ENCODE results near the gene KRTAP4-11. TPM values are rescaled to one million over a fixed set of nuclear protein-coding genes. Genes with fewer than 3 reads are reported as not detected.
"Not testable (repeated sequence)": the region's sequence is repeated elsewhere in the genome, so short reads cannot be mapped to it uniquely, and the experiment has no call there.

The KRTAP4-11 gene
- total RNA-seq, 1 donor from 2014 or later = not detected

DNA sequence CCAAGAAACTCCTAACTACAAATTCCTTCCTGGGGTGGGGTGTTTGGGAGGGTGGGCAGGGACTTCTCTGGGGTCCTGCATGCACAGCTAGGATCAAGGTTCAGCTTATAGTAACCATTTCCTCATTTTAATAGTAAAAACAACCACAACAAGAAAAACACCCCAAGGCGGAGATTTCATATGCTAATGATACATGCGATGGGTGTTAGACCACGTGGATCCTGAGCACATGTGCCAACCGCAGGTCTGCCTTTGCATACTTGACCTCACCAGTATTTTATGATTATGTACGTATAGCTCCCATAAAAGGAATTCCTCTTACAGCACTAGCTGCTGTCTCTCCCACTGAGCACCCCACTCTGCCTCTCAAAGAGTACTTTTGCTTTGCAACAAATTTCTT, 1.9 kb downstream of the KRTAP4-11 start:
- TF ChIP-seq, protein P1, sequence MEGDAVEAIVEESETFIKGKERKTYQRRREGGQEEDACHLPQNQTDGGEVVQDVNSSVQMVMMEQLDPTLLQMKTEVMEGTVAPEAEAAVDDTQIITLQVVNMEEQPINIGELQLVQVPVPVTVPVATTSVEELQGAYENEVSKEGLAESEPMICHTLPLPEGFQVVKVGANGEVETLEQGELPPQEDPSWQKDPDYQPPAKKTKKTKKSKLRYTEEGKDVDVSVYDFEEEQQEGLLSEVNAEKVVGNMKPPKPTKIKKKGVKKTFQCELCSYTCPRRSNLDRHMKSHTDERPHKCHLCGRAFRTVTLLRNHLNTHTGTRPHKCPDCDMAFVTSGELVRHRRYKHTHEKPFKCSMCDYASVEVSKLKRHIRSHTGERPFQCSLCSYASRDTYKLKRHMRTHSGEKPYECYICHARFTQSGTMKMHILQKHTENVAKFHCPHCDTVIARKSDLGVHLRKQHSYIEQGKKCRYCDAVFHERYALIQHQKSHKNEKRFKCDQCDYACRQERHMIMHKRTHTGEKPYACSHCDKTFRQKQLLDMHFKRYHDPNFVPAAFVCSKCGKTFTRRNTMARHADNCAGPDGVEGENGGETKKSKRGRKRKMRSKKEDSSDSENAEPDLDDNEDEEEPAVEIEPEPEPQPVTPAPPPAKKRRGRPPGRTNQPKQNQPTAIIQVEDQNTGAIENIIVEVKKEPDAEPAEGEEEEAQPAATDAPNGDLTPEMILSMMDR (IDR thresholded peaks at IDR 0.05) = no peak
- intact Hi-C loops (cut with DNase I) = no loop called here

DNA sequence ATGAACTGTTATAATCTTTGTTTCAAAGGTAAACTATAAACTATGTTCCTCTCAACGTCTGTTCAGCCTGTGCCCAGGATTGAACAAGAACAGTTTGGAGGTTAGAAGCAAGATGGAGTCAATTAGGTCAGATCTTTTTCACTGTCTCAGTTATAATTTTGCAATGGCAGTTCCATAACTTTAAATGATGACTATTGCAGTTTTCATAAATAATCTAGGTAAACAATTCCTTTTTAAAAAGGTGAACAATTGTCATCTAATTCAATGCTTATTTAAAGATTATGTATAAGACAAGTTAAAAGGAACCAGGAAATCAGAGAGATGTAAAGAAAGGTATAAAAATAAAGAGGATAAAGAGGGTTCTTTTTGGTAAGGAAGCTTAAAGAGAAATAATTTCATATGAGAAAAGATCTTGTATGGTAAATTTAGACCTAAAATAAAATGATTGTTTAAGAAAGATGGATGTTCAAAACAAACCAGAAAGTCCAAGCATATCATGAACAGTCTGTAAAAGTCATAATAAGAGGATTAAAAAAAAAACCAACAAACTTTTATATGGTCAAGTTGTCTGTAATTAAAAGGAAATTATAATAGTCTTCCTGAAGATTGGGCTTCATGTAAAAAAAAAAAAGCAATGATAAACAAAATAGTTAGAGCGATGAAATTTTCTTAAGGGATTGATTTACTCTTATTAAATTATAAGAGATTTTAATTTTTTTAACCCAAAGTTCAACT, 6.9 kb downstream of the KRTAP4-11 start:
- Histone ChIP-seq H3K9me3 (no peaks in the 10 kb centered on the region), H3K27me3 (no peaks in the 10 kb centered on the region), H3K36me3 (no peaks in the 10 kb centered on the region), H3K4me3 (no peak overlapping the region), H3K27ac (no peak overlapping the region), H3K4me1 (no peaks in the 10 kb centered on the region)
- TF ChIP-seq, protein P1 (IDR thresholded peaks at IDR 0.05) = no peak
- intact Hi-C loops (cut with DNase I) = no loop called here
- DNase-seq (ENCODE audit: low spot score in 2 of 2) = no peak

More for the DNA sequence above, 1.9 kb downstream of the KRTAP4-11 start:
- no peaks in the 10 kb centered on the region for H3K36me3 ChIP-seq
- H3K4me1 ChIP-seq = no peaks in the 10 kb centered on the region
- H3K27ac ChIP-seq = no peak overlapping the region
- no peaks in the 10 kb centered on the region for H3K9me3 ChIP-seq
- no peak for DNase-seq (ENCODE audit: low spot score in 2 of 2)
- no peak overlapping the region for H3K4me3 ChIP-seq
- no peaks in the 10 kb centered on the region for H3K27me3 ChIP-seq

DNA sequence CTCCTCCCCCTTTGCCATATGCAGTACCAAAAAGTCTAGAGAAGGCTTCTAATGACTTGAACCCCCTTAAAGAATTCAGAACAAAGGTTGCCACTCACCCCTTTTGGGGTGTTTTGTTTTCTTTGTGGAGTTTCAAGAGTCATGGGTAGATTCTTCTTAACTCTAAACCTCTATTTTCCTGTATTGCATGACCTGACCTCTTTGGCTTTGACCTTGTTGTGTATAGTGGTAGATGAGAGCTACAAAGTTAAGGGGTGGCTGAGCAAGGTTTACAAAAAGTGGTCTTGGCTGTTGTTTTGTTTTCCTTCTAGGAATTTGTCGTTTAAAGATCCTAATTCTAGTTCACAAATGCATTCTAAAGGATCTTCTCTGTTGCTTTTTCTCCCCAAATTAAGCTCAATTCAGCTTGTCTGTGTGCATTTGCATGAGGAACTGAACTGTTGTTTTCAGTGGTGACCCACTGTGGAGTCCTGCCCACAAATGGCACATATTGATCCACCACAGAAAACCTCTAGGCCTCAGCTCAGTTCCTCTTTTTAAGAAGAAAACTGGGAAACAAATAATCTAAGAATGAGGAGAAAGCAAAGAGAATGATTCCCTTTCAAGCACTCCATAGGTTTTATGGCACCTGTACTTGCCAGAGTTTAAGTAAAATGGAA, 9.3 kb downstream of the KRTAP4-11 start:
- H3K36me3 ChIP-seq; H3K9me3 ChIP-seq; H3K27ac ChIP-seq; H3K27me3 ChIP-seq; intact Hi-C loops (cut with DNase I); H3K4me1 ChIP-seq; DNase-seq (ENCODE audit: low spot score in 2 of 2); H3K4me3 ChIP-seq: not testable (repeated sequence)

DNA sequence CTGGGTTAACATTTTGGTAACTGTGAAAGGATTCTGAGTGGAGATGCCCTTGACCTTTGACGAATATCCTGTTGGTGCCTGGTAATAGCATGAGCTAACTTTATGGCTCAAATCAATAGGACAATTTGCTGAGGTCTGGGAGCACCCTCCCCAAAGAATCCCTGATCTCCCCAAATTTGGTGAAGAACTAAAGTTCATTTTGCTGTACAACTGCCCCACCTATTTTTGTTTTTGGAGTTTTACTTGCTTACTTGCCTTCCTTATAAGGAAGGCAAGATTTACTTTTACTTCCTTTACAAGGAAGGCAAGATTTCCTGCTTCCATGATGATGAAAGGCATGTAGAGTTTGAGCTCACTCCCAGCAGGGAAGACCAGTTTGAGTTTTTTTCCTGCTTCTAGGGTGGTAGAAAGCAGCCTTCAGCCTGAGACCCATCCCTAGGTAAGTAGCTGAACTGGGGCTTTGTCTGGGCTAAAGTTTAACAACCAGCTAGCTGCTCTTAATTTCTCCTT, 10.2 kb downstream of the KRTAP4-11 start:
- Histone ChIP-seq H3K27ac (no peak overlapping the region), H3K4me3 (no peak overlapping the region), H3K9me3 (no peaks in the 10 kb centered on the region), H3K36me3 (no peaks in the 10 kb centered on the region), H3K27me3 (no peaks in the 10 kb centered on the region), H3K4me1 (no peaks in the 10 kb centered on the region)
- DNase-seq (ENCODE audit: low spot score in 2 of 2) = no peak
- intact Hi-C loops (cut with DNase I) = no loop called here
- TF ChIP-seq, protein P1 (IDR thresholded peaks at IDR 0.05) = no peak

DNA sequence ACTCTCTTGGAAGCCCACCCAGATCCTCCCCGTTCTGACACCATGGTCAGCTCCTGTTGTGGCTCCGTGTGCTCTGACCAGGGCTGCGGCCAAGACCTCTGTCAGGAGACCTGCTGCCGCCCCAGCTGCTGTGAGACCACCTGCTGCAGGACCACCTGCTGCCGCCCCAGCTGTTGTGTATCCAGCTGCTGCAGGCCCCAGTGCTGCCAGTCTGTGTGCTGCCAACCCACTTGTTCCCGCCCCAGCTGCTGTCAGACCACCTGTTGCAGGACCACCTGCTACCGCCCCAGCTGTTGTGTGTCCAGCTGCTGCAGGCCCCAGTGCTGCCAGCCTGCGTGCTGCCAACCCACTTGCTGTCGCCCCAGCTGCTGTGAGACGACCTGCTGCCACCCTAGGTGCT, 12.8 kb downstream of the KRTAP4-11 start, which contains the start of gene KRTAP4-9:
TSS of gene KRTAP4-9 (plus strand) at position 43 of the 400 bp plus-strand sequence. CDS start at position 43, 0 bp downstream.
- not testable (repeated sequence) for H3K27me3 ChIP-seq

DNA sequence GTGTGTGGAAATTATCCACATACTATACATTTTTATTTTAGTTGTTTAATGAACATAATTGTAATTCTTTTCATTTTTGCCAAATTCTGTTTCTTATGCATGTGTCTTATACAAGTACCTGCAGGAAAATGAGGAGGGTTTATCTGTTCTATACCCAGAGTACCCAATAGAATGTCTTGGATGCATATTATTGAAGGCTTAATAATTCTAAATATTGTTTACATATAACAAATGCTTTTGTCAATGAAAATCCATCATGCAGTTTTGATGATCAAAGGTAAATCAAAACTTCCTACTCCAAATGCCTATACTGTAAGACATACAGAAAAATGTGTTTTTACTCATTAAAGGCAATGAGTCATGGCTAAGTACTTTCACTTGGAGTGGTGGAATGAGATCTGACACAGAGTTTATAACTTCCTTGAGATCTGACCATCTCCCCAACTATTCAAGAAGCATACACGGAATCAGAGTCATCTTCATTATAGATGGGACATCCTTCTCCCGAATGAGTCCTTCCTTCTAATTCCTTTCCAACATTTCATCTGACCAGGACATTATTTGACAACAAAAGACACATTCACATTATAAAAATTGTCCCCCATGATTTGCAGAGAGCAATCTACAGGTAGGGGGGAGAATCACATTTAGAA, 13.7 kb downstream of the KRTAP4-11 start:
- H3K27me3 ChIP-seq; H3K9me3 ChIP-seq; H3K27ac ChIP-seq; intact Hi-C loops (cut with DNase I); DNase-seq (ENCODE audit: low spot score in 2 of 2); H3K36me3 ChIP-seq; H3K4me3 ChIP-seq; H3K4me1 ChIP-seq: not testable (repeated sequence)

More for the DNA sequence above, 12.8 kb downstream of the KRTAP4-11 start, which contains the start of gene KRTAP4-9:
- H3K4me3 ChIP-seq; H3K4me1 ChIP-seq; H3K9me3 ChIP-seq; H3K36me3 ChIP-seq; DNase-seq (ENCODE audit: low spot score in 2 of 2); H3K27ac ChIP-seq; intact Hi-C loops (cut with DNase I): not testable (repeated sequence)

DNA sequence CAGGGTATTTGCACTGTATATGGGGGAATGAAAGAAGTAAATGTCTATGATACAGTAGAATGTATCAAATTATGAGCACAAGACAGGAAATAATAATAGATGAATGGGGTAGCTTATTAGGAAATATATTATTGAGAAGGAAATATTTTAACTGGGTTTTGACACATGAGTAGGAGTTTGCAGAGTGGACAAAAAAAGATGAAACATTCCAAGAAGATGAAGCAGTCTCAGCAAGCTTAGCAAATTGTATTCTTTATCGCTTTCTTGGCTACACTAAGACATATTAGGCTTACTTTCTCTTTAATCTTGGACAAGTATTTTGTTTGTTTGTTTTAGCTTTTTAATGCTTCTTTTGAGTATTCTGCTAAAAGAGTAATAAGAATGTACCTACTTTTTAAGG, 14.3 kb downstream of the KRTAP4-11 start:
- DNase-seq (ENCODE audit: low spot score in 2 of 2) = no peak
- Histone ChIP-seq H3K4me1 (no peaks in the 10 kb centered on the region), H3K9me3 (no peaks in the 10 kb centered on the region), H3K4me3 (no peak overlapping the region), H3K27ac (no peak overlapping the region), H3K36me3 (no peaks in the 10 kb centered on the region), H3K27me3 (no peaks in the 10 kb centered on the region)
- TF ChIP-seq, protein P1 (IDR thresholded peaks at IDR 0.05) = no peak
- intact Hi-C loops (cut with DNase I) = no loop called here
